ENCODE data around the gene CFAP65. TPM values are rescaled to one million over a fixed set of nuclear protein-coding genes. Genes with fewer than 3 reads are reported as not detected.

CFAP65 gene
- total and polyA plus RNA-seq, 12 donors = not detected

- H3K4me1 ChIP-seq = peaks cover 10 to 56% (median 42%) of the 10 kb centered on the region in 9 donors
- DNase-seq (no peak), ATAC-seq (no peak)
- no peaks in the 10 kb centered on the region for H3K9me3 ChIP-seq
- peaks cover 39 to 100% (median 98%) of the 10 kb centered on the region in 7 donors for H3K27me3 ChIP-seq
- 5 to 6% methylated on average over 26 of the region's 26 CpGs for WGBS, 2 donors
- TF ChIP-seq CTCF (IDR thresholded peaks at IDR 0.05) = no peak
- H3K27ac ChIP-seq = no peak overlapping the region
- intact Hi-C loops (cut with DNase I) = no loop called here
- no peaks in the 10 kb centered on the region for H3K36me3 ChIP-seq
- H3K4me3 ChIP-seq = peak overlapping the region in 4 of 10 donors; percentile 13 to 47 (median 43)
Observed at GRCh38 chr2:218980735-218981389, 60.5 kb downstream of the CFAP65 start.

DNA sequence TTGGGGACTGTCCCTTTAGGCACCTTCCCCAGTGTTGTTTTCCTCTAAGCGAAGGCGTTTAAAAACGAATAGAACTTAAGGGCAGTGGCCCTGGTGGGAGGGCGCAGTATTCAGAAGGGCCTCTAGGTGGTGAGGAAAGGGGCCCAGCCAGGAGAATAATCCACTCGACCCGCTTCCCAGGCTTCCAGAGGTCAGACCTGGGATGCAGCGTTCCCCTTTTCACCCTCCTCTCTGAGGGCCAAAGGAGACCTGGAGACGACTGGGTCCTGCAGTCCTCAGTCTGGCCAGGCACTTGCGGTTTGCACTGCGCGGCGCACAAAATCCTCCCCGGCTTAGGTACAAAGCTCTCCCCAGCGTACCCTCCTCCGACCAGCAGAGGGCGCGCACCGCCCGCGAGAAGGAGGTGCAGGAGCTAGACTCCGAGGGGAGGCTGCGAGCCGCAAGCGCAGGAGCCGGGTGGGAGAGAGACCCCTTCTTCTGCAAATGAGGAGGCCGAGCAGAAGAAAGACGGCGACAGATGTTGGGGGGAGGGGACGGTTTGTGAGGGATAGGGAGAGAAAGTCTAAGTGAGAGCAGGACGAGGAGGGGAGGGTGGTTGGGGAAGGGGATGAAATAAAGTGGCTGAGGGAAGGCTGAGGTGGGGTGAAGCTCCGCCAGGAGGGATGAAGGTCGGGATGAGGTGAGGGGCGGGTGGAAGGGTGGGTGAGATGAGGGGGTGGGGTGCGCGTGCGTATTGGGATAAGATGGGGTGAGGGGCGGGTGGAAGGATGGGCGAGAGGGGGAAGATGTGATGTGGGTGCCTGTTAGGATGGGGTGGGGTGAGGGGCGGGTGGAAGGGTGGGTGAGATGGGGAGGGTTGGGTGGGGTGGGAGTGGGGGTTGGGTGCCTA, 61.2 kb downstream of the CFAP65 start:
- Histone ChIP-seq H3K27ac (no peak overlapping the region), H3K36me3 (no peaks in the 10 kb centered on the region), H3K4me3 (peak overlapping the region in 4 of 10 donors; percentile 2 to 31 (median 27)), H3K27me3 (peaks cover 35 to 100% (median 98%) of the 10 kb centered on the region in 7 donors), H3K4me1 (peaks cover 7 to 48% (median 35%) of the 10 kb centered on the region in 9 donors), H3K9me3 (no peaks in the 10 kb centered on the region)
- ATAC-seq (peak; percentile 76 to 91 (median 84)), DNase-seq (peak; percentile 79 to 82)
- 1 to 4% methylated on average over 38 to 39 of the region's 39 CpGs for WGBS, 2 donors
- intact Hi-C loops (cut with DNase I) = no loop called here
- peak; percentile 81 to 95 (median 91) for TF ChIP-seq CTCF (IDR thresholded peaks at IDR 0.05)

DNA sequence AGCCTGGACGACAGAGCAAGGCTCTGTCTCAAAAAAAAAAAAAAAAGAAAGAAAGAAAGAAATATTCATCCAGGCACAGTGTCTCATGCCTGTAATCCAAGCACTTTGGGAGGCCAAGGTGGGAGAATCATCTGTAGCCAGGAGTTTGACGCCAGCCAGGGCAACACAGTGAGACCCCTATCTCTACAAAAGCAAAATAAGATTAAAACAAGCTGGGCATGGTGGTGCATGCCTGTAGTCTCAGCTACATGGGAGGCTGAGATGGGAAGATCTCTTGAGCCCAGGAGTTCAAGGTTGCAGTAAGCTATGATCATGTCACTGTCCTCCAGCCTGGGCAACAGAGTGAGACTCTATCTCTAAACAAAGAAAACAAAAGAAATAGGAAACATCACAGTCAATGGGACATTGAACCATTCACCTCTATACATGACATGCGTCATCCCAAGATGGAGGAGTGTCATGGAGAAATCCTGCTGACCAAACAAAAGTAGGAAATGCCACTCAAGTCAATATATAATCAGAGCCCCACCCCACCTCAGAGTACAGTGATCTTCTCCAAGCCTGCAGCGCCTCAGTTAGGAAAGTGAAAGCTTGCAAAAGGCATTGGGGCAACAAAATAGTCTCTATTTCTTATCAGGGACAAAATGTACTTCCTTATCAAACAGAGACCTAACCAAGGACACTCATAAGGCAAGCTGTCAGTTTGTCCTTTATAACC, 66.1 kb downstream of the CFAP65 start:
- Histone ChIP-seq H3K27ac (no peak overlapping the region), H3K27me3 (peaks cover 0 to 84% (median 78%) of the 10 kb centered on the region in 7 donors), H3K36me3 (no peaks in the 10 kb centered on the region), H3K4me3 (no peak overlapping the region), H3K9me3 (peaks cover 0 to 2% (median 0%) of the 10 kb centered on the region in 11 donors), H3K4me1 (peaks cover 0 to 11% (median 0%) of the 10 kb centered on the region in 9 donors)
- TF ChIP-seq CTCF (IDR thresholded peaks at IDR 0.05) = no peak
- ATAC-seq = no peak
- no peak for DNase-seq
- intact Hi-C loops (cut with DNase I) = no loop called here
- WGBS, 2 donors = 65 to 75% methylated on average over 4 of the region's 4 CpGs

GRCh38 chr2:218970894-218971293, 70.4 kb downstream of the CFAP65 start:
- peaks cover 0 to 65% (median 50%) of the 10 kb centered on the region in 7 donors for H3K27me3 ChIP-seq
- ATAC-seq = peak; percentile 49 to 92 (median 69)
- no peak for DNase-seq

More at GRCh38 chr2:218970894-218971293, 70.4 kb downstream of the CFAP65 start:
- peaks cover 0 to 4% (median 0%) of the 10 kb centered on the region in 9 donors for H3K4me1 ChIP-seq
- peak overlapping the region in 1 of 10 donors; percentile 33 for H3K27ac ChIP-seq
- no peaks in the 10 kb centered on the region for H3K36me3 ChIP-seq
- WGBS, 2 donors = 23% methylated on average over 1 of the region's 1 CpG
- intact Hi-C loops (cut with DNase I) = no loop called here
- H3K4me3 ChIP-seq = no peak overlapping the region
- peaks cover 0 to 6% (median 0%) of the 10 kb centered on the region in 11 donors for H3K9me3 ChIP-seq
- TF ChIP-seq CTCF (IDR thresholded peaks at IDR 0.05) = no peak
